ENCODE measurements around the gene PTPRH.

GRCh38 chr19:55232286-55232602 is 22.9 kb upstream of the PTPRH start:
- TF ChIP-seq POLR2A (IDR thresholded peaks at IDR 0.05) (no peak), CTCF (IDR thresholded peaks at IDR 0.05) (no peak)
